Endothelial cell of umbilical vein (primary cell): Measurements from ENCODE around the gene CARD16.

Source experiments
- EZH2 ChIP-seq: IDR thresholded peaks from 2 replicates; pipeline ENCODE4 v1.6.1; 2012; ENCODE audit warnings: borderline replicate concordance, low read depth, mild to moderate bottlenecking, moderate library complexity, low read length, inconsistent platforms; ENCODE audit not compliant: severe bottlenecking
- FOS ChIP-seq: IDR thresholded peaks from 2 replicates; pipeline ENCODE4 v1.6.1; 2011; ENCODE audit warnings: mild to moderate bottlenecking, low read length, moderate library complexity, borderline replicate concordance; ENCODE audit not compliant: insufficient read depth
- JUN ChIP-seq: IDR thresholded peaks from 2 replicates; pipeline ENCODE4 v1.6.1; 2011; ENCODE audit warnings: borderline replicate concordance, low read depth; ENCODE audit not compliant: insufficient read length, insufficient read depth
- MAX ChIP-seq: IDR thresholded peaks from 2 replicates; pipeline ENCODE4 v1.6.1; 2011; ENCODE audit not compliant: insufficient read depth, insufficient read length
- MYC ChIP-seq: IDR thresholded peaks from one replicate; pipeline ENCODE4 v1.6.1; 2011; ENCODE audit warnings: mild to moderate bottlenecking, low read depth, low read length
- POLR2A ChIP-seq: IDR thresholded peaks from 2 replicates; pipeline ENCODE4 v1.6.1; 2012; ENCODE audit warnings: low read depth, mild to moderate bottlenecking, control low read depth, low read length
- POLR2AphosphoS5 ChIP-seq: IDR thresholded peaks from 2 replicates; pipeline ENCODE4 v1.6.1; 2012; ENCODE audit warnings: low read depth, mild to moderate bottlenecking, control low read depth, low read length, moderate library complexity; ENCODE audit not compliant: insufficient read depth
- TF ChIP-seq, protein P1 (sequence below), 2 donors: IDR thresholded peaks; 1 replicate in 1 of 2; 2 replicates in 1 of 2; pipeline ENCODE4 v1.5.1; 2011; ENCODE audit warnings: low read length in 2 of 2, mild to moderate bottlenecking in 2 of 2, moderate library complexity in 2 of 2, control low read depth in 1 of 2, inconsistent platforms in 1 of 2, low read depth in 1 of 2; ENCODE audit not compliant: insufficient read depth in 1 of 2; ENCODE audit errors: extremely low read depth in 1 of 2

DNA sequence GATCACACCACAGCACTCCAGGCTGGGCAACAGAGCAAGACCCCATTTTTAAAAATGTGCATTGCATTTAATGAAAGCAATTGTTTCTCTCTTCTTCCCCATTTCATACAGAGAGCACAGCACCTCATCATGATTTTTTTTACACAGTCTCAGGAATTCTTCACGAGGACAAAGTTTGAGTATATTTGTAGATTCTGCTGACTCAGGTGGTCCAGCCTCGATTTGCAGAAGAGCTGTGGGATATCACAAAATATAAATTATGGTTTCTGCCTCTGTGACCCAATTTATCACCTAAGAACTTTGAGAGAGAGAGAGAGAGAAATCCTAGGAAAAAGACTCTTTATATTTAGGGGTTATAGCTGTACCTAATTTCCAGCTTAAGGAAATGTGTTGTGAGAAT lies 42.0 kb downstream of the CARD16 start:
- no peak for TF ChIP-seq MAX
- TF ChIP-seq, protein P1, sequence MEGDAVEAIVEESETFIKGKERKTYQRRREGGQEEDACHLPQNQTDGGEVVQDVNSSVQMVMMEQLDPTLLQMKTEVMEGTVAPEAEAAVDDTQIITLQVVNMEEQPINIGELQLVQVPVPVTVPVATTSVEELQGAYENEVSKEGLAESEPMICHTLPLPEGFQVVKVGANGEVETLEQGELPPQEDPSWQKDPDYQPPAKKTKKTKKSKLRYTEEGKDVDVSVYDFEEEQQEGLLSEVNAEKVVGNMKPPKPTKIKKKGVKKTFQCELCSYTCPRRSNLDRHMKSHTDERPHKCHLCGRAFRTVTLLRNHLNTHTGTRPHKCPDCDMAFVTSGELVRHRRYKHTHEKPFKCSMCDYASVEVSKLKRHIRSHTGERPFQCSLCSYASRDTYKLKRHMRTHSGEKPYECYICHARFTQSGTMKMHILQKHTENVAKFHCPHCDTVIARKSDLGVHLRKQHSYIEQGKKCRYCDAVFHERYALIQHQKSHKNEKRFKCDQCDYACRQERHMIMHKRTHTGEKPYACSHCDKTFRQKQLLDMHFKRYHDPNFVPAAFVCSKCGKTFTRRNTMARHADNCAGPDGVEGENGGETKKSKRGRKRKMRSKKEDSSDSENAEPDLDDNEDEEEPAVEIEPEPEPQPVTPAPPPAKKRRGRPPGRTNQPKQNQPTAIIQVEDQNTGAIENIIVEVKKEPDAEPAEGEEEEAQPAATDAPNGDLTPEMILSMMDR (IDR thresholded peaks at IDR 0.05; ENCODE audit: extremely low read depth in 1 of 2, insufficient read depth in 1 of 2, low read depth in 1 of 2, low read length in 2 of 2) = no peak
- no peak for TF ChIP-seq POLR2A
- TF ChIP-seq EZH2 = no peak
- TF ChIP-seq POLR2AphosphoS5 = no peak
- no peak for TF ChIP-seq MYC
- TF ChIP-seq FOS = no peak
- TF ChIP-seq JUN = no peak
